Left ventricle myocardium inferior (tissue), 1 donor: ENCODE data around the gene FOXB1. TPM values are rescaled to one million over a fixed set of nuclear protein-coding genes. Genes with fewer than 3 reads are reported as not detected.

Experiments used
- DNase-seq: peaks from one replicate; pipeline ENCODE4 v3.0.0-alpha.2; 2020
- H3K27ac ChIP-seq: fragments of 200-600 bp; replicated peaks from 2 replicates; pipeline ENCODE4 v1.8.0; 2021
- H3K27me3 ChIP-seq: fragments of 200-600 bp; 2 replicates; pipeline ENCODE4 v1.8.0; 2021; ENCODE audit warnings: low read depth
- H3K36me3 ChIP-seq: fragments of 200-600 bp; 2 replicates; pipeline ENCODE4 v1.8.0; 2021
- H3K4me1 ChIP-seq: fragments of 200-600 bp; 2 replicates; pipeline ENCODE4 v1.8.0; 2021
- H3K4me3 ChIP-seq: fragments of 200-600 bp; 2 replicates; pipeline ENCODE4 v1.8.0; 2021; ENCODE audit warnings: mild to moderate bottlenecking, moderate library complexity
- H3K9me3 ChIP-seq: fragments of 200-600 bp; replicated peaks from 2 replicates; pipeline ENCODE4 v1.8.0; 2021
- intact Hi-C: fragments of 100-400 bp; cut with micrococcal nuclease; formaldehyde crosslinking; loops from one replicate; pipeline ENCODE4 v1.11.0; 2022
- total RNA-seq: library from RNA; stranded (reverse); fragmentation: NEBNext Ultra II Directional; extraction: Animal tissue kit (Norgen Biotek cat#: 25700); gene quantifications from one replicate; pipeline ENCODE4 v1.2.1, GENCODE V29; 2021
- TF ChIP-seq, protein P1 (sequence below): fragments of 200-600 bp; IDR thresholded peaks from 2 replicates; pipeline ENCODE4 v1.8.0; 2021; ENCODE audit warnings: antibody characterized with exemption, mild to moderate bottlenecking, borderline replicate concordance
- donor health status: DM: no; HTN: yes; CAD: no; lungs with severe emphysema.

The FOXB1 gene
- total RNA-seq, 1 donor from 2014 or later = not detected

GRCh38 chr15:59965741-59966140 is 38.4 kb upstream of the FOXB1 start:
- TF ChIP-seq, protein P1, sequence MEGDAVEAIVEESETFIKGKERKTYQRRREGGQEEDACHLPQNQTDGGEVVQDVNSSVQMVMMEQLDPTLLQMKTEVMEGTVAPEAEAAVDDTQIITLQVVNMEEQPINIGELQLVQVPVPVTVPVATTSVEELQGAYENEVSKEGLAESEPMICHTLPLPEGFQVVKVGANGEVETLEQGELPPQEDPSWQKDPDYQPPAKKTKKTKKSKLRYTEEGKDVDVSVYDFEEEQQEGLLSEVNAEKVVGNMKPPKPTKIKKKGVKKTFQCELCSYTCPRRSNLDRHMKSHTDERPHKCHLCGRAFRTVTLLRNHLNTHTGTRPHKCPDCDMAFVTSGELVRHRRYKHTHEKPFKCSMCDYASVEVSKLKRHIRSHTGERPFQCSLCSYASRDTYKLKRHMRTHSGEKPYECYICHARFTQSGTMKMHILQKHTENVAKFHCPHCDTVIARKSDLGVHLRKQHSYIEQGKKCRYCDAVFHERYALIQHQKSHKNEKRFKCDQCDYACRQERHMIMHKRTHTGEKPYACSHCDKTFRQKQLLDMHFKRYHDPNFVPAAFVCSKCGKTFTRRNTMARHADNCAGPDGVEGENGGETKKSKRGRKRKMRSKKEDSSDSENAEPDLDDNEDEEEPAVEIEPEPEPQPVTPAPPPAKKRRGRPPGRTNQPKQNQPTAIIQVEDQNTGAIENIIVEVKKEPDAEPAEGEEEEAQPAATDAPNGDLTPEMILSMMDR = no peak

GRCh38 chr15:59966262-59966661 is 37.8 kb upstream of the FOXB1 start:
- Histone ChIP-seq H3K9me3 (peaks cover 35% of the 10 kb centered on the region), H3K27me3 (peaks cover 14% of the 10 kb centered on the region), H3K27ac (no peak overlapping the region), H3K4me3 (no peak overlapping the region), H3K4me1 (no peaks in the 10 kb centered on the region), H3K36me3 (no peaks in the 10 kb centered on the region)
- intact Hi-C loops = no loop called here
- DNase-seq = no peak
- TF ChIP-seq, protein P1 = no peak

More at GRCh38 chr15:59965741-59966140, 38.4 kb upstream of the FOXB1 start:
- Histone ChIP-seq H3K4me3 (no peak overlapping the region), H3K9me3 (peaks cover 40% of the 10 kb centered on the region), H3K27ac (no peak overlapping the region), H3K36me3 (no peaks in the 10 kb centered on the region), H3K27me3 (peaks cover 12% of the 10 kb centered on the region), H3K4me1 (no peaks in the 10 kb centered on the region)
- intact Hi-C loops = no loop called here
- DNase-seq = no peak

- peaks cover 21% of the 10 kb centered on the region for H3K27me3 ChIP-seq
- TF ChIP-seq, protein P1 = no peak
- no peak for DNase-seq
- no peaks in the 10 kb centered on the region for H3K36me3 ChIP-seq
- H3K9me3 ChIP-seq = peaks cover 15% of the 10 kb centered on the region
- H3K4me1 ChIP-seq = no peaks in the 10 kb centered on the region
- intact Hi-C loops = no loop called here
- no peak overlapping the region for H3K4me3 ChIP-seq
- H3K27ac ChIP-seq = no peak overlapping the region
Measured at GRCh38 chr15:59968314-59968713, 35.8 kb upstream of the FOXB1 start.

DNA sequence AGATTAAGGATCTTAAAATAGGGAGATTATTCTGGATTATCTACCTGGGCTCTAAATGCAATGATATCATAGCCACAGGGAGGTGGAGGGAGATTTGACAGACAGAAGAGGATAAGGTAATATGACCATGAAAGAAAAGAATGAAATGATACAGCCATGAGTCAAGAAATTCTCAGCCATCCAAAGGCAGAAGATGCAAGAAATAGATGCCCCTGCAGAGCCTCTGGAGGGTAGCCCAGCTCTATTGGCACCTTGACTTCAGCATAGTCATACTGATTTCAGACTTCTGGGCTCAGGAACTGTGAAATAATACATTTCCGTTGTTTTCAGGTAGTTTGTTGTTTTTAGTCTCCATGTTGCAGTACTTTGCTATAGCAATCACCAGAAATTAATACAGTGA is 31.9 kb upstream of the FOXB1 start:
- intact Hi-C loops = no loop called here
- Histone ChIP-seq H3K4me1 (no peaks in the 10 kb centered on the region), H3K36me3 (no peaks in the 10 kb centered on the region), H3K4me3 (no peak overlapping the region), H3K27me3 (peaks cover 47% of the 10 kb centered on the region), H3K9me3 (no peaks in the 10 kb centered on the region), H3K27ac (no peak overlapping the region)
- TF ChIP-seq, protein P1 = no peak
- no peak for DNase-seq

DNA sequence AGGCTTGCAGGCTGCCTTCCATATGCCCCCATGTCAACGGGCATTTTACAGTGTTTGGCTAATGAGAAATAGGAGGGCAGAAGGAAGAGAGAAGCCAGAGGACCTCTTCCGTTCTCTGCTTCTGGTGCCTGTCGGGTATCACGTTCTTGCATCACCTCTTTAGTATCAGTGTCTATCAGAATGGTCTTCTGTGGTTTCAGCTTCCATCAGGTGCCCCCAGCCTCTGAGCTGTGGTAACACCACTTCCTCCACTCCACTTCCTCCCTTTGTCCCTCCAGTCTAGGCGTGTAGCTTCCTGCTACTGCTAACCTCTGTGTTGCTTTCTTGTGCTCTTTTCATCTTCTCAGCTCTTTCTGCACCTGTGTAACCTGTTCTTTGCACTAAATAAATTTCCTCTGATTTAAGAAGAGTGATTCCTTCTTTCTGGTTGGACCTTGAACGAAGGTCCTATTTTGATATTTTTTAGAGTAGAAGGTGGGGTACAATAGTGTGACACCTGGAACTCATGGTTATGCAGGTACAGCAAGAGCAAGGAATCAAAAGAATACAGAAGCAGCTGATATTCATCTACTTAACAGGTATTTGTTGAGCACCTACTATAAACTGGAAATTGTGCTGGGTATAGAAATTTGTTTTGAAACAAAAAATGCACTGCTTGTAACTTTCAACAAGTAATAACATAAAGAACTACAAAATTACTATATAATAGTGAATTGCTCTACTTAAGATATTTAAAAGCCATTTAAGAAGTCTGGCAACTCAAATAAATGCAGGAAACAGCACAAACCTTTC is 27.4 kb upstream of the FOXB1 start:
- no peak overlapping the region for H3K27ac ChIP-seq
- intact Hi-C loops = no loop called here
- TF ChIP-seq, protein P1 = no peak
- H3K27me3 ChIP-seq = peaks cover 70% of the 10 kb centered on the region
- peaks cover 3% of the 10 kb centered on the region for H3K9me3 ChIP-seq
- no peak for DNase-seq
- no peaks in the 10 kb centered on the region for H3K36me3 ChIP-seq
- no peaks in the 10 kb centered on the region for H3K4me1 ChIP-seq
- no peak overlapping the region for H3K4me3 ChIP-seq
